Skin of body (tissue), 2 donors: ENCODE data around the gene SPAG4. TPM values are rescaled to one million over a fixed set of nuclear protein-coding genes. Genes with fewer than 3 reads are reported as not detected.

ENCODE experiments used
- DNase-seq: peaks from one replicate; lab custom pipeline; 2025; lab: John Stamatoyannopoulos, UW
- total RNA-seq: library from RNA; depleted of rRNA; stranded (reverse); fragments of >200 nt; gene quantifications from one replicate; pipeline ENCODE4 v1.2.3, GENCODE V29; 2014

SPAG4 gene
- total RNA-seq, 1 donor from 2014 or later, result not detected

DNA sequence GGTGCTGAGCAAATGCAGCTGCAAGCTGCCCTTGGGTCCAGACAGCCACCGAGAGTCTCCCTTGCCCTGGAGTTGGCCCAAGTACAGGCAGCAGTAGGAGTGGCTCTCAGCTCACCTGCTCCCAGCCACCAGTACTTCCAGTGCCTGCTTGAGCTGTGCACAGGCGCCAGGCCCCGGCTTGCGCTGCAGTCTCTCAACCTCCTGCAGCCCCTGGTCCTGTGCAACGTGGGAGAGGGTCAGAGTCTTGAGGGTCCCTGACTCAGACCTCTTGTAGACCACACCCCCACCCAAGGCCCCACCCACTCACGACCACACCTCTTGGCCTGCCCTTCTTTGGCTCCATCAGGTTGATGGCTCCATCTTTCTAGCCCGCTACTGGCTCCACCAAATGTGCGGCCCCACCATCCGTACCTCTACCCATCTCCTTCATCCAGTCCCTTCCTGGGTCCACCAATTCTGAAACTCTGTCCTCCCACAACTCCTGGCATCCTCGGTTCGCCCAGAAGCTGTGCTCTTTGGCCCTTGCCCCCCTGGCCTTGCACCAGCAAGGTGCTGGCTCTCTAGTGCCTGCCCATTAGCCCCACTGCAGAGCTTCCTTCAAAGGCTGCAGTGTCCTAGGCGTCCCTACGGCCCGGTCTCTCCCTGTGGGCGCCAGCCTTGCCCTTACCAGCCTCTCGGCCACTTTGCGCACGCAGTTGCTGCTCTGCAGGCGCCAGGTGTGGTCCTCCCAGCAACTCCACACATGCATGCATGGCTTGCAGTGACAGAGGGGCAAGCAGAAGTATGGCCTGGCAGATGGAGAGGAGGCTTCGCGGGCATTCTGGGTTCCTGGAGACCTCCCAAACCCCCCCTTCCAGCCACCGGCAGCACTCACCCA is 16.5 kb upstream of the SPAG4 start:
- DNase-seq, result no peak

- DNase-seq, result no peak
These were observed 15.9 kb upstream of the SPAG4 start for GRCh38 chr20:35599776-35600120.

DNA sequence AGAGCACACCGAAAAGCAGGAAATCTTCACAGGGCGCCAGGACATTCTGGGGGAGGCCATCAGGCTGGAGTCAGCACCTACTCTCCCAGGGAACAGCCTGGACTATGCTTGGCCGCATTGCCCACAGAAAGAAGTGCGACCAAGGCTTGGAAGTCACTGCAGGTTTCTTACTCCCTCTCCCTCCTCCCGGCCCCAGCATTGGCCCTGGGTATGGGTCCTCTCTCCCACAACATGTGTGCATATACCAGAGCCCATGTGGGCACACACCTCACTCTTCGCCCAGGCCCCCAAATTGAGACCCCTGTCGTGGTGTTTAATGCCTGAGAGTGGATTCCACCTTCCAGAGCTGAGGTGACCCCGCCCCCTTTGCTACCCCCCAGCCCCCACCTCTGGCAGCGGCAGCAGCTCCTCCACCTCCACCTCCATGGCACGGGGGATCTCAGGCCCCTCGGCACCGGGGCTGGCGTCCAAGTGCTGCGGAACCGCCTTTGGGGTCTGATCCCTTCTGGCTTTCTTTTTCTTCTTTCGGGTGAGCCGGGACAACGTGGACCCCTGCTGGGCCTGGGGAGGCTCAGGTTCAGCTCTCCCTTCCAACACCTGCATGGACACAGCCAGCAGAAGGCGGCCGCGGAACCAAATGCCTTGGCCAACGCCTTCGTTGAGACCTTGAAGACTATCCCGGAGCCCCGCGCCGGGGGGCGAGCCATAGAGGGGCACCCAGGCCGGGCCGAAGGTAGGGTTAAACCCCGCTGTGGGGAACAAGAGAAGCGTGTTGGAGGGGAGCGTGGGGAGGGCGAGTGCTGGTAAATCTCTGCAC is 15.2 kb upstream of the SPAG4 start:
- DNase-seq, result no peak

- DNase-seq, result peak; percentile 33
These were observed 14.3 kb upstream of the SPAG4 start for GRCh38 chr20:35600993-35601973.

DNA sequence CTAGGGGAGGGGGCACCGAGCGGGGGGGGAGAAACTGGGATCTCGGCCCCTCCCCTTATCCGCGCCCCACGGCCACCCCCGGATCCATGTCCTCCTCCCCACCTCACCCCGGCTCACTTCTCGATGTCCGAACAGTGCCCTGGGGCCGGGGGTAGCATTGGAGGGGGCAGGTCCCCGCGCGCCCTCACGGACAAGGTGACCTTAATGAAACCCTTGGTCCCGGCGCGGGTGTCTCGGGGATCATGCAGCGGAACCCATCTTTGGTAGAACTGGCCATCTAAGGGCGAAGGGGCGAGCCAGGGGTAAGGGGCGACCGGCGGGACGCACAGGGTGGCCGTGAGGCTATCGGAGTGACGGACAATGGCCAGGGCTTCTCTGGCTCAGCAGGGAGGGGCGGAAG is 13.6 kb upstream of the SPAG4 start:
- DNase-seq, result no peak

- DNase-seq, result no peak
These were observed 12.7 kb upstream of the SPAG4 start for GRCh38 chr20:35602851-35603495.

DNA sequence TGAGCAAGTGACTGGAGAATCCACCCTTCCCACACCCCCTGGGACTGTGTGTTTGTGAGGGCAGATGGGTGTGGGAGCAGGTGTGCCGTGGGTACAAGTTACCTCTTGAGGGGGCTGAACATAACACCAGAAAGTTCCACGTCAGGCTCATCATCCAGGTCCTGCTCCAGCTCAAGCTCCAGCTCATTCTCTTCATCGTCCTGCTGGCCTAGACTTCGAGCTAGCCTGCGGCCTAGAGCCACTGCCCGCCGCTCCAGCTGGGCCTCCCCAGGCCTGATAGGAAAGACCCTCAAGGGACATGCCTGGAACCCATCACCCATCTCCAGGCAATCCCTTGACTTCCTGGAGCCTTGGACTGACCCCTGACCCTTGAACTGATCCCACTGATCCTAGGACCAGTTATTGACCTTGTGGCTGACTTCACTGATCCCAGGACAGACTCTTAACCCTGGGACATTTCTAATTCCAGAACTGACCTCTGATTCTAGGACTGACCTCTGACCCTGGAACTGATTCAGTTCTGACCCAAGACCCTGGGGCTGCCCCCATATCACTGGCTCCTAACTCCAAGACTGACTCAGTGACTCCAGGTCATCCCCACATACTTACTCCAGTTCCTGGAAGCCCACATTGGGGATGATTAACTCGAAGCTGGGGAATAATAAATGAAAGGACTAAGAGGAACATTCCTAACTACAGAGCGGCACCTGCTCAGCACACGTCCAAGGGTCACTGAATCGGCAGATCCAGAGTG is 11.8 kb upstream of the SPAG4 start:
- DNase-seq, result no peak

GRCh38 chr20:35604449-35604747 is 11.2 kb upstream of the SPAG4 start:
- DNase-seq, result no peak

DNA sequence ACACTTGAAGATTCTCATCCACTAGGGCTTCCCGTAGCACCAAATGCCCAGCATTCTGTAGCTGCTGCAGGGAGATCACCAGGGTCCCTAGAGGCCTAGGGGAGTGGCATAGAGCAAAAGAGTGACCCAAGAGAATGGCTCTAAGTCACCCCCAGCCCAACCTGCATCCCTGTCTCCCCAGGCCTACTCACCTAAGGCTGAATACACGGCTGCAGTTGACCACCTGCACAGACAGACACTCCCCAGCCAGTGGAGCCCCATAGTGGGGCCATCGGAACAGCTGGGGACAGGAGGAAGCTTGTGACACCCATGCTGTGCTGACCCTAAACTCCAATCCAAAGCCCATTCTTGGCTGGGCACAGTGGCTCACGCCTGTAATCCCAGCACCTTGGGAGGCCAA is 9.5 kb upstream of the SPAG4 start:
- DNase-seq, result no peak

DNA sequence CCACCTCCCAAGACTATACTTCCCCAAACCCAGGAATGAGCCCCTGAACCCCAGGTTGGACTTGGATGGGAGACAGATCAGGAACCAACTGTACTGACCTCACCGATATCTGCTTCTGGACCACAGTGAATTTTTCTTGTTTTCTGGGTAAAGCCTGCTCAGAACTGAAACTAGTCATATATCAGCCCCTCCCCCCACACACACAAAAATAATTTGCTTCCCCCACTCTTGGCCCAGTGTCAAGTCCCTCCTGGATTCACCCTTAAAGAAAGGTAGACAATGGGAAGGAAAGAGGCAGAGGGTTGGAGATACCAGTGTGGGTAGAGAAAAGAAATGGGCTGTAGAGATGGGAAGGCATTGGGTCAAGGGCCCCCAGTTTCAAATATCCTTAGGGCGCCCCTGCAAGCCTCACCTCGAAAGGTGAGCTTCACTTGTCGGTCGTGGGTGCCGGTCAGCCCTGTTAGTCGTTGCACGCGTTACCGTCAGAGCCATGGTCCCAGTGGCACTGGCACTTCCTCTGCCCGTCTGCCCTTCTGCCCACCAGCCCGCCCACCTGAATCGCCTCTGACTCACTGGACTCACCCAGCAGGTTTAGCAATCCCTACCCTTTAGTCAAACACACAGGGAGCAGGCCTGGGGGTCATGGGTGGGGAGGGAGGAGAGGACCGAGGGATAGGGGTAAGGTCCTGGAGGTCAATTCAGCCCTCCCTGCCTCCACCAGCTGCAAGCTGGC is 8.5 kb upstream of the SPAG4 start:
- DNase-seq, result no peak

- DNase-seq, result no peak
These were observed 4.7 kb upstream of the SPAG4 start for GRCh38 chr20:35610833-35611427.

DNA sequence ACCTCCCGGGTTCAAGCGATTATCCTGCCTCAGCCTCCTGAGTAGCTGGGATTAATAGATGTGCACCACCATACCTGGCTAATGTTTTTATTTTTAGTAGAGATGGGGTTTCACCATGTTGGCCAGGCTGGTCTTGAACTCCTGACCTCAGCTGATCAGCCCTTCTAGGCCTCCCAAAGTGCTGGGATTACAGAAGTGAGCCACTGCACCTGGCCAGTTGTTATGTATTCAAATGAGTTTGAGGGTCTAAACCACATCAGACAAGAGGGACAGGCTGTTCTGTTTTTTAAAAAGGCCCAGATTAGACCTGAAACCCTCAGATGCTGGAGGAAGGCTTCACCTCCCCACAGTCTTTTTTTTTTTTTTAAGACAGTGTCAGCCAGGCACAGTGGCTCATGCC is 4.1 kb upstream of the SPAG4 start:
- DNase-seq, result no peak

- DNase-seq, result peak; percentile 17
These were observed 1.1 kb downstream of the SPAG4 start for GRCh38 chr20:35616465-35617396.

GRCh38 chr20:35617397-35618262 is 2.0 kb downstream of the SPAG4 start:
- peak; percentile 49 for DNase-seq

GRCh38 chr20:35618263-35619131 is 2.9 kb downstream of the SPAG4 start:
- no peak for DNase-seq
